ENCODE measurements around the gene ATP8A2.

The ATP8A2 gene

GRCh38 chr13:25977216-25977615 lies 605.4 kb downstream of the ATP8A2 start:
- Histone ChIP-seq H3K27me3 (ENCODE audit: control insufficient read depth, insufficient read depth, low read length) (no peaks in the 10 kb centered on the region), H3K4me2 (ENCODE audit: low read length) (no peak overlapping the region), H3K36me3 (ENCODE audit: control insufficient read depth, insufficient read depth, low read length) (no peaks in the 10 kb centered on the region), H3K9me3 (ENCODE audit: control insufficient read depth, low read length) (no peaks in the 10 kb centered on the region), H3K9ac (no peak overlapping the region), H3K4me1 (no peaks in the 10 kb centered on the region), H3K4me3 (ENCODE audit: low read depth, low read length) (no peak overlapping the region), H3K27ac (no peak overlapping the region), H3K79me2 (no peaks in the 10 kb centered on the region), H2AFZ (no peak overlapping the region)
- no peak for TF ChIP-seq CTCF (IDR thresholded peaks at IDR 0.05)

GRCh38 chr13:25977671-25978070 lies 605.9 kb downstream of the ATP8A2 start:
- no peak overlapping the region for H3K27ac ChIP-seq
- H2AFZ ChIP-seq = no peak overlapping the region
- no peaks in the 10 kb centered on the region for H3K9me3 ChIP-seq (ENCODE audit: control insufficient read depth, low read length)
- H3K4me2 ChIP-seq (ENCODE audit: low read length) = no peak overlapping the region
- no peak overlapping the region for H3K4me3 ChIP-seq (ENCODE audit: low read depth, low read length)
- H3K27me3 ChIP-seq (ENCODE audit: control insufficient read depth, insufficient read depth, low read length) = no peaks in the 10 kb centered on the region
- no peak overlapping the region for H3K9ac ChIP-seq
- no peaks in the 10 kb centered on the region for H3K79me2 ChIP-seq
- H3K4me1 ChIP-seq = no peaks in the 10 kb centered on the region
- TF ChIP-seq CTCF (IDR thresholded peaks at IDR 0.05) = no peak
- no peaks in the 10 kb centered on the region for H3K36me3 ChIP-seq (ENCODE audit: control insufficient read depth, insufficient read depth, low read length)

GRCh38 chr13:25978961-25979360 lies 607.2 kb downstream of the ATP8A2 start:
- H3K27ac ChIP-seq = no peak overlapping the region
- H3K9ac ChIP-seq = no peak overlapping the region
- H3K4me2 ChIP-seq (ENCODE audit: low read length) = no peak overlapping the region
- H3K79me2 ChIP-seq = no peaks in the 10 kb centered on the region
- H3K4me1 ChIP-seq = no peaks in the 10 kb centered on the region
- H3K36me3 ChIP-seq (ENCODE audit: control insufficient read depth, insufficient read depth, low read length) = no peaks in the 10 kb centered on the region
- no peak overlapping the region for H2AFZ ChIP-seq
- no peaks in the 10 kb centered on the region for H3K27me3 ChIP-seq (ENCODE audit: control insufficient read depth, insufficient read depth, low read length)
- no peak overlapping the region for H3K4me3 ChIP-seq (ENCODE audit: low read depth, low read length)
- H3K9me3 ChIP-seq (ENCODE audit: control insufficient read depth, low read length) = no peaks in the 10 kb centered on the region
- TF ChIP-seq CTCF (IDR thresholded peaks at IDR 0.05) = no peak

GRCh38 chr13:25979371-25979770 lies 607.6 kb downstream of the ATP8A2 start:
- Histone ChIP-seq H3K27ac (no peak overlapping the region), H3K36me3 (ENCODE audit: control insufficient read depth, insufficient read depth, low read length) (no peaks in the 10 kb centered on the region)

More at GRCh38 chr13:25979371-25979770, 607.6 kb downstream of the ATP8A2 start:
- H3K27me3 ChIP-seq (ENCODE audit: control insufficient read depth, insufficient read depth, low read length) = no peaks in the 10 kb centered on the region
- no peak overlapping the region for H3K4me3 ChIP-seq (ENCODE audit: low read depth, low read length)
- no peak overlapping the region for H3K9ac ChIP-seq
- H3K9me3 ChIP-seq (ENCODE audit: control insufficient read depth, low read length) = no peaks in the 10 kb centered on the region
- no peaks in the 10 kb centered on the region for H3K4me1 ChIP-seq
- no peak overlapping the region for H2AFZ ChIP-seq
- H3K4me2 ChIP-seq (ENCODE audit: low read length) = no peak overlapping the region
- no peak for TF ChIP-seq CTCF (IDR thresholded peaks at IDR 0.05)
- no peaks in the 10 kb centered on the region for H3K79me2 ChIP-seq

Data from parathyroid adenoma (tissue), 2 donors.